8988T (cell line): Measurements from ENCODE around the gene TSR2.
"Not testable (repeated sequence)": the region's sequence is repeated elsewhere in the genome, so short reads cannot be mapped to it uniquely, and the experiment has no call there.

Experiments used
- DNase-seq: peaks from one replicate; pipeline ENCODE4 v3.0.0; 2011

Gene TSR2

GRCh38 chrX:54473993-54474859 lies 34.0 kb downstream of the TSR2 start:
- no peak for DNase-seq

GRCh38 chrX:54479136-54480111 lies 39.2 kb downstream of the TSR2 start:
- no peak for DNase-seq

- no peak for DNase-seq
Observed at GRCh38 chrX:54482839-54483593, 42.8 kb downstream of the TSR2 start.

GRCh38 chrX:54483946-54484345 lies 43.7 kb downstream of the TSR2 start:
- no peak for DNase-seq

GRCh38 chrX:54484666-54485065 lies 44.5 kb downstream of the TSR2 start:
- DNase-seq = no peak

- DNase-seq = not testable (repeated sequence)
Observed at GRCh38 chrX:54489819-54490218, 49.6 kb downstream of the TSR2 start.

- DNase-seq = no peak
Observed at GRCh38 chrX:54492340-54492739, 52.1 kb downstream of the TSR2 start.

GRCh38 chrX:54494166-54494988 lies 54.2 kb downstream of the TSR2 start:
- DNase-seq = no peak
